IgD-negative memory B cell (primary cell): Measurements from ENCODE around the gene DOCK1. TPM values are rescaled to one million over a fixed set of nuclear protein-coding genes. Genes with fewer than 3 reads are reported as not detected.
A peak's percentile ranks its signal among the peaks of the same experiment; 100 is the strongest.
"Not testable (repeated sequence)": the region's sequence is repeated elsewhere in the genome, so short reads cannot be mapped to it uniquely, and the experiment has no call there.

ENCODE experiments used
- H3K27ac Mint-ChIP-seq, 3 donors: one replicate each; pipeline ENCODE4 v1.8.0; 2020 to 2022; ENCODE audit warnings: mild to moderate bottlenecking in 3 of 3, mixed read lengths in 3 of 3, moderate library complexity in 1 of 3
- H3K27me3 Mint-ChIP-seq: one replicate; pipeline ENCODE4 v1.8.0; 2021; ENCODE audit warnings: mixed read lengths
- H3K36me3 Mint-ChIP-seq: one replicate; pipeline ENCODE4 v1.8.0; 2020; ENCODE audit warnings: mild to moderate bottlenecking, mixed read lengths
- H3K4me1 Mint-ChIP-seq, 3 donors: one replicate each; pipeline ENCODE4 v1.8.0; 2020 to 2022; ENCODE audit warnings: mixed read lengths in 3 of 3, mild to moderate bottlenecking in 1 of 3
- H3K4me3 Mint-ChIP-seq, 4 donors: one replicate each; pipeline ENCODE4 v1.8.0; 2020 to 2022; ENCODE audit warnings: mild to moderate bottlenecking in 4 of 4, mixed read lengths in 4 of 4, moderate library complexity in 3 of 4
- H3K9me3 Mint-ChIP-seq, 3 donors: one replicate each; pipeline ENCODE4 v1.8.0; 2020 to 2021; ENCODE audit warnings: mixed read lengths in 3 of 3, mild to moderate bottlenecking in 1 of 3
- polyA plus RNA-seq: library from polyadenylated mRNA; unstranded; fragments of 300-500 nt; fragmentation: Illumina TruSeq; gene quantifications from one replicate; pipeline ENCODE4 v1.2.3, GENCODE V29; 2021

DOCK1 gene
- polyA plus RNA-seq, 1 donor from 2014 or later: not detected

DNA sequence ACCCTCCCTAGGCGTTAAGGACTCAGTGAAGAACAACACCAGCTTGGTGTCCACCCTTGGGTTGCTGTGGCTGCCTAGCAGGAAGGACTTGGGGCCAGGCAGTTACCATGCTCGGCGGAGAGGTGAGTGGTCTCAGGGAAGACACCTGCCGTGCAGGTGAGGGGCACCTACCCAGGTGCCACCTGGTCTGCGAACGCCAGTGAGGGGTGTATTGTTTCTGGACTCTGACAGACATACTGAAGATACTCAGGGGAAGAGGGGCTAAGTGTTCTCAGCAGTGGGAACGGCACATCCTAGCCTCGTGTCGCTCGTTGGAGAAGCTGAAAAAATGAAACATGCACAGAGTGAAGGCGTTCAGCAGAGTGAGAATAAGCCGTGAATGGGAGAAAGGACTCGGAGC is 22.6 kb downstream of the DOCK1 start:
- no peaks in the 10 kb centered on the region for H3K4me1 Mint-ChIP-seq
- no peaks in the 10 kb centered on the region for H3K36me3 Mint-ChIP-seq
- H3K27ac Mint-ChIP-seq: peak overlapping the region in 1 of 3 donors; percentile 22
- no peak overlapping the region for H3K4me3 Mint-ChIP-seq
- H3K27me3 Mint-ChIP-seq: no peaks in the 10 kb centered on the region
- H3K9me3 Mint-ChIP-seq: peaks cover 2 to 4% (median 4%) of the 10 kb centered on the region in 3 donors

DNA sequence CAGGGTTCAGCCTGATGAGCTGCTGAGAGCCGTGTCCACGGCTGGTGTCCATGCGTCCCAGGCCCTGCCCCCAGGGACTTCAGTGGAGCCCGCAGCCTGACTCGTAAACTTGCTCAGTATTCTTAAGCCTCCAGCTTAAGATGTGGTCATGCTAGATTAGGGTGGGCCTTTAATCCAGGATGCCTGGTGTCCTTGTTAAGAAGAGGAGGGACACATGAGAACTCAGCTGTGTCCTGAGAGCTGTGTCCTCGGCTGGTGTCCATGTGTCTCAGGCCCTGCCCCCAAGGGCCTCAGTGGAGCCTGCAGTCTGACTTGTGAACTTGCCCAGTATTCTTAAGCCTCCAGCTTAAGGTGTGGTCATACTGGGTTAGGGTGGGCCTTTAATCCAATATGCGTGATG is 23.0 kb downstream of the DOCK1 start:
- H3K9me3 Mint-ChIP-seq: peaks cover 2 to 4% (median 4%) of the 10 kb centered on the region in 3 donors
- no peaks in the 10 kb centered on the region for H3K4me1 Mint-ChIP-seq
- no peaks in the 10 kb centered on the region for H3K36me3 Mint-ChIP-seq
- peak overlapping the region in 1 of 3 donors; percentile 22 for H3K27ac Mint-ChIP-seq
- no peaks in the 10 kb centered on the region for H3K27me3 Mint-ChIP-seq
- no peak overlapping the region for H3K4me3 Mint-ChIP-seq

DNA sequence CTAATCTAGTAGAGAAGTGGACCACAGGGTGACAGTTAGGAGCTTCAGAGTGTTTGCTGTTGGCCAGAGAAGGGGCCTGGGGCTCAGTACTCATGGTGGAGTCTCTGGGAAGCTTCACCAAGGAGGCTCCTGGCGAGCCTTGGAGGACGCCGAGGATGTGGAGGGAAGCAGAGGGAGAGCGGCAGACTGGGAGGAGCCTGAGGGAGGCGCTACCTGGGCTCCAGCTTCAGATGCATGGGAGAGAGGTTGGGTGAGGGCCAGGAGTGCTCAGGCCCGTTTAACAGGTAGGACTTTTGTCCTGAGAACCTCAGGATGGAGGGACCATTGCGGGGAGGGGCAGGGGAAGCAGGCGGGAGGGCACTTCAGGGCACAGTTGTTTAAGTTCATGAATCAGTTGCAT is 24.2 kb downstream of the DOCK1 start:
- H3K9me3 Mint-ChIP-seq: peaks cover 2 to 6% (median 4%) of the 10 kb centered on the region in 3 donors
- no peak overlapping the region for H3K4me3 Mint-ChIP-seq
- H3K4me1 Mint-ChIP-seq: no peaks in the 10 kb centered on the region
- no peaks in the 10 kb centered on the region for H3K27me3 Mint-ChIP-seq
- no peak overlapping the region for H3K27ac Mint-ChIP-seq
- H3K36me3 Mint-ChIP-seq: no peaks in the 10 kb centered on the region

DNA sequence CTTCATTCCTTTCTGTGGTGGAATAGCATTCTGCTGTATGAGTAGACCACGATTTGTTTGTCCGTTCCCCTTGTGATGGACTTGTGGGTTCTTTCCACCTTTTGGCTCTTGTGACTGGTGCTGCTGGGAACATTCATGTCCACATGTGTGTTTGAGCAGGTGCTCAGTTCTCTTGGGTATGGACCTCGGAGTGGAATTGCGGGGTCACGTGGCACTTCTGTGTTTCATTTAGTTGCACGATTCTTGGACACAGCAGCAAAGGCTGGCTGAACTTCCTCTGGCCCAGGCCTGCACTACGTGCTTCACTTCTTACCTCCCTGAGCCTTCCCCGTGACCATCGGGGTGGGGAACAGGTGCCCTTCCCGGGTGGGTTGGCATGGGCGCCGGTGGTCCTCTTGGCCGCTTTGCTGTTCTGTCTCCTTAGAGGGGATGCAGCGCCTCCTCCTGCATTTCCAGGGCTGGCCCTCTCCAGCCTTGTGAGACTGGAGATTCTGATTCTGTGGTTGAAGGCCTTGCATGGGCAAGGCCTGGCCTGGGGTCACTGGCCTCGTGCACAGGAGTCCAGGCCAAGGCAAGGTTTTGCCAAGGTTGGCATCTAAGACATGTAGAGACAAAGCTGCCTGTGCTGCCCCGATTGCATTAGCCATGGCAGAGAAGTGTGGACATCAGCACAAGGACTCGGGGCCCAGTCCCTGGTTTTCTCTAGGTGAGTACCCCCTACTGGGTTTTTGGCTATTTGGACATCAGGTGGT is 25.1 kb downstream of the DOCK1 start:
- Mint-ChIP-seq H3K27me3 (no peaks in the 10 kb centered on the region), H3K4me1 (no peaks in the 10 kb centered on the region), H3K36me3 (no peaks in the 10 kb centered on the region), H3K27ac (no peak overlapping the region), H3K9me3 (peaks cover 2 to 6% (median 4%) of the 10 kb centered on the region in 3 donors), H3K4me3 (no peak overlapping the region)

- H3K27me3 Mint-ChIP-seq: no peaks in the 10 kb centered on the region
- H3K4me3 Mint-ChIP-seq: no peak overlapping the region
- no peak overlapping the region for H3K27ac Mint-ChIP-seq
These were observed 25.8 kb downstream of the DOCK1 start for GRCh38 chr10:126930883-126931503.

GRCh38 chr10:126931544-126931943 is 26.3 kb downstream of the DOCK1 start:
- H3K4me1 Mint-ChIP-seq: peaks cover 0 to 3% (median 0%) of the 10 kb centered on the region in 3 donors
- H3K36me3 Mint-ChIP-seq: no peaks in the 10 kb centered on the region
- H3K4me3 Mint-ChIP-seq: no peak overlapping the region
- peaks cover 2 to 6% (median 4%) of the 10 kb centered on the region in 3 donors for H3K9me3 Mint-ChIP-seq
- H3K27me3 Mint-ChIP-seq: no peaks in the 10 kb centered on the region
- H3K27ac Mint-ChIP-seq: no peak overlapping the region

More at GRCh38 chr10:126930883-126931503, 25.8 kb downstream of the DOCK1 start:
- Mint-ChIP-seq H3K9me3 (peaks cover 2 to 6% (median 4%) of the 10 kb centered on the region in 3 donors), H3K4me1 (peaks cover 0 to 3% (median 0%) of the 10 kb centered on the region in 3 donors), H3K36me3 (no peaks in the 10 kb centered on the region)

- Mint-ChIP-seq H3K36me3 (no peaks in the 10 kb centered on the region), H3K27ac (no peak overlapping the region), H3K27me3 (no peaks in the 10 kb centered on the region), H3K9me3 (peaks cover 2 to 9% (median 5%) of the 10 kb centered on the region in 3 donors), H3K4me3 (no peak overlapping the region), H3K4me1 (peaks cover 0 to 3% (median 0%) of the 10 kb centered on the region in 3 donors)
These were observed 27.3 kb downstream of the DOCK1 start for GRCh38 chr10:126932516-126932915.

GRCh38 chr10:126933116-126933515 is 27.9 kb downstream of the DOCK1 start:
- peaks cover 0 to 8% (median 5%) of the 10 kb centered on the region in 3 donors for H3K9me3 Mint-ChIP-seq
- no peak overlapping the region for H3K4me3 Mint-ChIP-seq
- no peaks in the 10 kb centered on the region for H3K36me3 Mint-ChIP-seq
- H3K4me1 Mint-ChIP-seq: peaks cover 0 to 3% (median 0%) of the 10 kb centered on the region in 3 donors
- no peak overlapping the region for H3K27ac Mint-ChIP-seq
- H3K27me3 Mint-ChIP-seq: no peaks in the 10 kb centered on the region

- Mint-ChIP-seq H3K4me1 (peaks cover 0 to 3% (median 0%) of the 10 kb centered on the region in 3 donors), H3K4me3 (peak overlapping the region in 1 of 4 donors; percentile 3), H3K27me3 (no peaks in the 10 kb centered on the region), H3K27ac (peak overlapping the region in 1 of 3 donors; percentile 1), H3K9me3 (peaks cover 2 to 18% (median 6%) of the 10 kb centered on the region in 3 donors), H3K36me3 (no peaks in the 10 kb centered on the region)
These were observed 30.2 kb downstream of the DOCK1 start for GRCh38 chr10:126935263-126935946.

- peaks cover 0 to 3% (median 0%) of the 10 kb centered on the region in 3 donors for H3K4me1 Mint-ChIP-seq
- H3K9me3 Mint-ChIP-seq: peaks cover 2 to 18% (median 7%) of the 10 kb centered on the region in 3 donors
- H3K27me3 Mint-ChIP-seq: no peaks in the 10 kb centered on the region
- H3K4me3 Mint-ChIP-seq: no peak overlapping the region
- no peaks in the 10 kb centered on the region for H3K36me3 Mint-ChIP-seq
- no peak overlapping the region for H3K27ac Mint-ChIP-seq
These were observed 31.8 kb downstream of the DOCK1 start for GRCh38 chr10:126937026-126937425.

- not testable (repeated sequence) for H3K4me1 Mint-ChIP-seq, H3K27ac Mint-ChIP-seq, H3K27me3 Mint-ChIP-seq, H3K4me3 Mint-ChIP-seq, H3K36me3 Mint-ChIP-seq
- peaks cover 2 to 18% (median 7%) of the 10 kb centered on the region in 3 donors for H3K9me3 Mint-ChIP-seq
These were observed 32.9 kb downstream of the DOCK1 start for GRCh38 chr10:126938121-126938520.

- no peak overlapping the region for H3K27ac Mint-ChIP-seq
- peaks cover 3% of the 10 kb centered on the region for H3K36me3 Mint-ChIP-seq
- no peaks in the 10 kb centered on the region for H3K27me3 Mint-ChIP-seq
- peaks cover 0 to 23% (median 7%) of the 10 kb centered on the region in 3 donors for H3K9me3 Mint-ChIP-seq
- no peak overlapping the region for H3K4me3 Mint-ChIP-seq
- H3K4me1 Mint-ChIP-seq: peaks cover 0 to 3% (median 0%) of the 10 kb centered on the region in 3 donors
These were observed 34.5 kb downstream of the DOCK1 start for GRCh38 chr10:126939706-126940105.

GRCh38 chr10:126940670-126941310 is 35.6 kb downstream of the DOCK1 start:
- no peaks in the 10 kb centered on the region for H3K4me1 Mint-ChIP-seq
- H3K27ac Mint-ChIP-seq: no peak overlapping the region
- H3K9me3 Mint-ChIP-seq: peaks cover 4 to 23% (median 7%) of the 10 kb centered on the region in 3 donors
- H3K27me3 Mint-ChIP-seq: no peaks in the 10 kb centered on the region
- H3K36me3 Mint-ChIP-seq: peaks cover 3% of the 10 kb centered on the region
- no peak overlapping the region for H3K4me3 Mint-ChIP-seq

DNA sequence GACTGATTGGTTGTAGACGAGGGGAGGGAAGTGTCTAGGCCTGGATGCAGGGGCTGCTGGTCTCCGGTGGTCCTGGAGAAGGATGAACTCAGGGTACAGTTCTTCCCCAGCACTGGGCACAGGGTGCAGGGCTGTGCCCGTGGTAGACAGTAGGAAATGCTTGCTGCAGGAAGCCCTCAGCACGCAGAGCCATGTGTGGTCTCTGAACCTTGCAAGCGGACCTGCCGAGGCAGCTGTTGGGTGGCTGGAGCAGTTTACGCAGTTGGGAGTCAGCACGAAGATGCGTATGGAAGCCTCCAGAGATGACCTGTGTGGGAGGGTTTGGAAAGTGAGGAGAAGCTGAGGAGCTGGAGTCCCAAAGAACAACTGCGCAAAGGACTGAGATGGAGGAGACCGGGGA is 39.0 kb downstream of the DOCK1 start:
- no peaks in the 10 kb centered on the region for H3K4me1 Mint-ChIP-seq
- H3K4me3 Mint-ChIP-seq: no peak overlapping the region
- no peak overlapping the region for H3K27ac Mint-ChIP-seq
- H3K27me3 Mint-ChIP-seq: no peaks in the 10 kb centered on the region
- peaks cover 3% of the 10 kb centered on the region for H3K36me3 Mint-ChIP-seq
- peaks cover 3 to 11% (median 4%) of the 10 kb centered on the region in 3 donors for H3K9me3 Mint-ChIP-seq
